ENCODE results near the gene ZNF644.

DNA sequence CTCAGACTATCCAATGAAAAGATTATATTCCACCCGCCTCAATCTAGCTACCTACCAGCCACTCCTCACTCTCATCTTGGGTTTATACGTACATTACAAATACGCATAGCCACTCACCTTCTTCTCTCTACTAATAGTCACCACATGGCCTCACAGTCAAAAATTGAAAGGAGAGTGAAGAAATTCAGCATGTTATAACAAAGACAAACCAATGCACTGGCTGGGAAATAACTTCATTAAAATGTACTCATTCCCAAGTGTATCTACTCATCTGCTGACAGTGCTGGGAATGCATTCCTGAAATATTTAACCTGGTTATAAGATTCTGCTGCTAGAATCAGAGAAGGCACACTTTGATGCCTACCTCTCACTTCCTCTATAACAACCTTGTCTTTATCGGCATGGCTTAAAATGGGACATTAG is 6.5 kb downstream of the ZNF644 start:
- TF ChIP-seq, protein P1, sequence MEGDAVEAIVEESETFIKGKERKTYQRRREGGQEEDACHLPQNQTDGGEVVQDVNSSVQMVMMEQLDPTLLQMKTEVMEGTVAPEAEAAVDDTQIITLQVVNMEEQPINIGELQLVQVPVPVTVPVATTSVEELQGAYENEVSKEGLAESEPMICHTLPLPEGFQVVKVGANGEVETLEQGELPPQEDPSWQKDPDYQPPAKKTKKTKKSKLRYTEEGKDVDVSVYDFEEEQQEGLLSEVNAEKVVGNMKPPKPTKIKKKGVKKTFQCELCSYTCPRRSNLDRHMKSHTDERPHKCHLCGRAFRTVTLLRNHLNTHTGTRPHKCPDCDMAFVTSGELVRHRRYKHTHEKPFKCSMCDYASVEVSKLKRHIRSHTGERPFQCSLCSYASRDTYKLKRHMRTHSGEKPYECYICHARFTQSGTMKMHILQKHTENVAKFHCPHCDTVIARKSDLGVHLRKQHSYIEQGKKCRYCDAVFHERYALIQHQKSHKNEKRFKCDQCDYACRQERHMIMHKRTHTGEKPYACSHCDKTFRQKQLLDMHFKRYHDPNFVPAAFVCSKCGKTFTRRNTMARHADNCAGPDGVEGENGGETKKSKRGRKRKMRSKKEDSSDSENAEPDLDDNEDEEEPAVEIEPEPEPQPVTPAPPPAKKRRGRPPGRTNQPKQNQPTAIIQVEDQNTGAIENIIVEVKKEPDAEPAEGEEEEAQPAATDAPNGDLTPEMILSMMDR (IDR thresholded peaks at IDR 0.05; ENCODE audit: low read length), result no peak
- no peak for TF ChIP-seq EZH2 (IDR thresholded peaks at IDR 0.05; ENCODE audit: borderline replicate concordance, low read length)
